Measurements from ENCODE around the gene INSC.

GRCh38 chr11:15200696-15201095 is 86.0 kb downstream of the INSC start:
- TF ChIP-seq, protein P1, sequence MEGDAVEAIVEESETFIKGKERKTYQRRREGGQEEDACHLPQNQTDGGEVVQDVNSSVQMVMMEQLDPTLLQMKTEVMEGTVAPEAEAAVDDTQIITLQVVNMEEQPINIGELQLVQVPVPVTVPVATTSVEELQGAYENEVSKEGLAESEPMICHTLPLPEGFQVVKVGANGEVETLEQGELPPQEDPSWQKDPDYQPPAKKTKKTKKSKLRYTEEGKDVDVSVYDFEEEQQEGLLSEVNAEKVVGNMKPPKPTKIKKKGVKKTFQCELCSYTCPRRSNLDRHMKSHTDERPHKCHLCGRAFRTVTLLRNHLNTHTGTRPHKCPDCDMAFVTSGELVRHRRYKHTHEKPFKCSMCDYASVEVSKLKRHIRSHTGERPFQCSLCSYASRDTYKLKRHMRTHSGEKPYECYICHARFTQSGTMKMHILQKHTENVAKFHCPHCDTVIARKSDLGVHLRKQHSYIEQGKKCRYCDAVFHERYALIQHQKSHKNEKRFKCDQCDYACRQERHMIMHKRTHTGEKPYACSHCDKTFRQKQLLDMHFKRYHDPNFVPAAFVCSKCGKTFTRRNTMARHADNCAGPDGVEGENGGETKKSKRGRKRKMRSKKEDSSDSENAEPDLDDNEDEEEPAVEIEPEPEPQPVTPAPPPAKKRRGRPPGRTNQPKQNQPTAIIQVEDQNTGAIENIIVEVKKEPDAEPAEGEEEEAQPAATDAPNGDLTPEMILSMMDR (IDR thresholded peaks at IDR 0.05), result no peak
- no peak for TF ChIP-seq POLR2A (IDR thresholded peaks at IDR 0.05)
